Measurements from ENCODE around the gene SECTM1.
A peak's percentile ranks its signal among the peaks of the same experiment; 100 is the strongest.

DNA sequence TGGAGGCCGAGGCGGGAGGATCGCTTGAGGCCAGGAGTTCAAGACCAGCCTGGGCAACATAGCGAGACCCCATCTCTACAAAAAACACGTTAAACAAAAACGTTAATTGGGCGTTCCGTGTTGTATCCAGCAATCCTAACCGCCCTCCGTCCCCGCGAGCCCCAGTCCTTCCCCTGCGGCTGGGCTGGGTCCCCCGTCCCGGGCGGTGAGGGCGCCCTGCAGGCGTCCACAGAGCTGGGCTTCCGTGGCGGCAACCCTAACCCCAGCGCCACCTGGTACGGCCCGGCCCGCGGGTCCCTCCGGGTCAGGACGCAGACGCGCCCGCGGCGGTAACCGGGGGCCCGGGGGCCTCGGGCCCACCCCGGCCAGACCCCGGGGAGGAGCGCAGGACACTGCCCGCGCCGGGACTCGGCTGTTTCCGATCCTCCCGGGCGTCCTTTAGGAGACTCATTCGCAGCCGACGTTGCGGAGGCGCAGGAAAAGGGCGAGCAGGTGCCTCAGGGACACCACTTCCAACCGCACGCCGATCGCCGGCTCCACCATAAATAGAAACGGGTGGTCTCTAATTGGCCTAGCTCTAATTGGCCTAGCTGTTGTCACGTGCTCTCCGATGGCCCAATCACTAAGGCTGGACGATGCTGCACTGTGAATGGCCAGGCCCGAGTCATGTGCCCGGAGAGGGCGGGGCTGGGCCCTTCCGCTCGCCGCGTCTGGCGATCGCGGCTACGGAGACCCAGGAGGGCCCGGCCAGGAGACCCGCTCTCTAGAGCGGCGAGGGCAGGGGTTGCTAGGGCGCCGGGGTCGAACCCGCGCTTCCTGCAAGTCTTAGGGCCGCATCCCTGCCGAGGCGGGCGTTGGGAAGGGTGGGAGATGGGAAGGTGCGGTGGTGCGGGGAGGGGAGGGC, 41.1 kb downstream of the SECTM1 start:
- TF ChIP-seq, protein P1, sequence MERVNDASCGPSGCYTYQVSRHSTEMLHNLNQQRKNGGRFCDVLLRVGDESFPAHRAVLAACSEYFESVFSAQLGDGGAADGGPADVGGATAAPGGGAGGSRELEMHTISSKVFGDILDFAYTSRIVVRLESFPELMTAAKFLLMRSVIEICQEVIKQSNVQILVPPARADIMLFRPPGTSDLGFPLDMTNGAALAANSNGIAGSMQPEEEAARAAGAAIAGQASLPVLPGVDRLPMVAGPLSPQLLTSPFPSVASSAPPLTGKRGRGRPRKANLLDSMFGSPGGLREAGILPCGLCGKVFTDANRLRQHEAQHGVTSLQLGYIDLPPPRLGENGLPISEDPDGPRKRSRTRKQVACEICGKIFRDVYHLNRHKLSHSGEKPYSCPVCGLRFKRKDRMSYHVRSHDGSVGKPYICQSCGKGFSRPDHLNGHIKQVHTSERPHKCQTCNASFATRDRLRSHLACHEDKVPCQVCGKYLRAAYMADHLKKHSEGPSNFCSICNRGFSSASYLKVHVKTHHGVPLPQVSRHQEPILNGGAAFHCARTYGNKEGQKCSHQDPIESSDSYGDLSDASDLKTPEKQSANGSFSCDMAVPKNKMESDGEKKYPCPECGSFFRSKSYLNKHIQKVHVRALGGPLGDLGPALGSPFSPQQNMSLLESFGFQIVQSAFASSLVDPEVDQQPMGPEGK (CRISPR knock-in tag; IDR thresholded peaks at IDR 0.05; ENCODE audit: borderline replicate concordance): no peak
- TF ChIP-seq, protein P2, sequence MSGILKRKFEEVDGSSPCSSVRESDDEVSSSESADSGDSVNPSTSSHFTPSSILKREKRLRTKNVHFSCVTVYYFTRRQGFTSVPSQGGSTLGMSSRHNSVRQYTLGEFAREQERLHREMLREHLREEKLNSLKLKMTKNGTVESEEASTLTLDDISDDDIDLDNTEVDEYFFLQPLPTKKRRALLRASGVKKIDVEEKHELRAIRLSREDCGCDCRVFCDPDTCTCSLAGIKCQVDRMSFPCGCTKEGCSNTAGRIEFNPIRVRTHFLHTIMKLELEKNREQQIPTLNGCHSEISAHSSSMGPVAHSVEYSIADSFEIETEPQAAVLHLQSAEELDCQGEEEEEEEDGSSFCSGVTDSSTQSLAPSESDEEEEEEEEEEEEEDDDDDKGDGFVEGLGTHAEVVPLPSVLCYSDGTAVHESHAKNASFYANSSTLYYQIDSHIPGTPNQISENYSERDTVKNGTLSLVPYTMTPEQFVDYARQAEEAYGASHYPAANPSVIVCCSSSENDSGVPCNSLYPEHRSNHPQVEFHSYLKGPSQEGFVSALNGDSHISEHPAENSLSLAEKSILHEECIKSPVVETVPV (CRISPR knock-in tag; IDR thresholded peaks at IDR 0.05): no peak
- no peak for TF ChIP-seq TCF4 (CRISPR knock-in tag; IDR thresholded peaks at IDR 0.05; ENCODE audit: borderline replicate concordance)
- peak; percentile 81; the same call in 1 of the 2 replicates for TF ChIP-seq CSDC2 (CRISPR knock-in tag; IDR thresholded peaks at IDR 0.05)
- no peak for TF ChIP-seq ARNTL (CRISPR knock-in tag; IDR thresholded peaks at IDR 0.05; ENCODE audit: borderline replicate concordance, low read depth)
- TF ChIP-seq ZC3H10 (CRISPR knock-in tag; IDR thresholded peaks at IDR 0.05): no peak
- peak; percentile 76; the same call in 1 of the 2 replicates for TF ChIP-seq SNAI2 (CRISPR knock-in tag; IDR thresholded peaks at IDR 0.05)
- no peak for TF ChIP-seq ZFP30 (CRISPR knock-in tag; IDR thresholded peaks at IDR 0.05)
- no peak for TF ChIP-seq TOX (CRISPR knock-in tag; IDR thresholded peaks at IDR 0.05; ENCODE audit: borderline replicate concordance)
- TF ChIP-seq OSR1 (CRISPR knock-in tag; IDR thresholded peaks at IDR 0.05): no peak
- TF ChIP-seq ESRRG (CRISPR knock-in tag; IDR thresholded peaks at IDR 0.05): no peak
- 0 out of 2 replicates have a peak, but pooled peaks have one; percentile 40 for TF ChIP-seq ZFP3 (CRISPR knock-in tag; IDR thresholded peaks at IDR 0.05)
